ES-I3 (cell line): Measurements from ENCODE around the gene UBXN11.
"Not testable (repeated sequence)": the region's sequence is repeated elsewhere in the genome, so short reads cannot be mapped to it uniquely, and the experiment has no call there.

ENCODE experiments used
- H3K36me3 ChIP-seq: 2 replicates; pipeline ENCODE4 v1.6.1; 2013; ENCODE audit warnings: mild to moderate bottlenecking, low read length, control low read depth, moderate library complexity; ENCODE audit not compliant: insufficient read depth
- H3K4me1 ChIP-seq: 2 replicates; pipeline ENCODE4 v1.6.1; 2013; ENCODE audit warnings: mild to moderate bottlenecking, control low read depth, low read length; ENCODE audit not compliant: insufficient read depth
- H3K9ac ChIP-seq: 2 replicates; pipeline ENCODE4 v1.6.1; 2013; ENCODE audit warnings: low read depth, mild to moderate bottlenecking, low read length, moderate library complexity
- H3K9me3 ChIP-seq: 2 replicates; pipeline ENCODE4 v1.6.1; 2013; ENCODE audit warnings: mild to moderate bottlenecking, low read length, moderate library complexity; ENCODE audit not compliant: control insufficient read depth, insufficient read depth

UBXN11 gene

GRCh38 chr1:26305667-26306289 is 658 bp downstream of the UBXN11 start:
- no peaks in the 10 kb centered on the region for H3K9me3 ChIP-seq
- no peaks in the 10 kb centered on the region for H3K36me3 ChIP-seq
- peak overlapping the region; percentile 78; the same call in 1 of the 2 replicates for H3K9ac ChIP-seq
- peaks cover 6% of the 10 kb centered on the region; the same call in 1 of the 2 replicates for H3K4me1 ChIP-seq

- H3K4me1 ChIP-seq, result peaks cover 6% of the 10 kb centered on the region; the same call in 1 of the 2 replicates
- H3K9me3 ChIP-seq, result no peaks in the 10 kb centered on the region
- no peak overlapping the region for H3K9ac ChIP-seq
- H3K36me3 ChIP-seq, result no peaks in the 10 kb centered on the region
Measured at GRCh38 chr1:26302733-26303405, 3.6 kb downstream of the UBXN11 start.

- Histone ChIP-seq H3K9ac (no peak overlapping the region), H3K9me3 (no peaks in the 10 kb centered on the region), H3K36me3 (no peaks in the 10 kb centered on the region), H3K4me1 (peaks cover 3% of the 10 kb centered on the region; the same call in 1 of the 2 replicates)
Measured at GRCh38 chr1:26300578-26301275, 5.7 kb downstream of the UBXN11 start.

- H3K9ac ChIP-seq, result no peak overlapping the region
- no peaks in the 10 kb centered on the region for H3K9me3 ChIP-seq
- H3K4me1 ChIP-seq, result no peaks in the 10 kb centered on the region
- no peaks in the 10 kb centered on the region for H3K36me3 ChIP-seq
Measured at GRCh38 chr1:26297791-26298124, 8.7 kb downstream of the UBXN11 start.

GRCh38 chr1:26297057-26297790 is 9.2 kb downstream of the UBXN11 start:
- no peaks in the 10 kb centered on the region for H3K4me1 ChIP-seq
- H3K36me3 ChIP-seq, result no peaks in the 10 kb centered on the region
- no peak overlapping the region for H3K9ac ChIP-seq
- no peaks in the 10 kb centered on the region for H3K9me3 ChIP-seq

GRCh38 chr1:26296340-26297056 is 9.9 kb downstream of the UBXN11 start:
- Histone ChIP-seq H3K4me1 (0 out of 2 replicates have a peak, but pooled peaks cover 3% of the 10 kb centered on the region), H3K36me3 (no peaks in the 10 kb centered on the region), H3K9ac (no peak overlapping the region), H3K9me3 (no peaks in the 10 kb centered on the region)

- peaks cover 11% of the 10 kb centered on the region; the same call in 1 of the 2 replicates for H3K4me1 ChIP-seq
- no peak overlapping the region for H3K9ac ChIP-seq
- H3K9me3 ChIP-seq, result no peaks in the 10 kb centered on the region
- no peaks in the 10 kb centered on the region for H3K36me3 ChIP-seq
Measured at GRCh38 chr1:26295194-26296138, 11.0 kb downstream of the UBXN11 start.

- H3K9ac ChIP-seq, result no peak overlapping the region
- H3K4me1 ChIP-seq, result peaks cover 24% of the 10 kb centered on the region; the same call in 1 of the 2 replicates
- no peaks in the 10 kb centered on the region for H3K9me3 ChIP-seq
- no peaks in the 10 kb centered on the region for H3K36me3 ChIP-seq
Measured at GRCh38 chr1:26293911-26294463, 12.4 kb downstream of the UBXN11 start.

GRCh38 chr1:26292735-26293134 is 13.7 kb downstream of the UBXN11 start:
- H3K9ac ChIP-seq, result not testable (repeated sequence)

GRCh38 chr1:26291939-26292338 is 14.5 kb downstream of the UBXN11 start:
- H3K4me1 ChIP-seq, result peaks cover 26% of the 10 kb centered on the region; the same call in 1 of the 2 replicates
- no peaks in the 10 kb centered on the region for H3K36me3 ChIP-seq
- no peak overlapping the region for H3K9ac ChIP-seq
- no peaks in the 10 kb centered on the region for H3K9me3 ChIP-seq

More at GRCh38 chr1:26292735-26293134, 13.7 kb downstream of the UBXN11 start:
- not testable (repeated sequence) for H3K9me3 ChIP-seq, H3K36me3 ChIP-seq
- peaks cover 26% of the 10 kb centered on the region; the same call in 1 of the 2 replicates for H3K4me1 ChIP-seq

GRCh38 chr1:26291433-26291832 is 15.0 kb downstream of the UBXN11 start:
- no peaks in the 10 kb centered on the region for H3K36me3 ChIP-seq
- no peak overlapping the region for H3K9ac ChIP-seq

GRCh38 chr1:26290882-26291261 is 15.6 kb downstream of the UBXN11 start:
- Histone ChIP-seq H3K4me1 (peaks cover 26% of the 10 kb centered on the region; the same call in 1 of the 2 replicates), H3K9me3 (no peaks in the 10 kb centered on the region), H3K36me3 (no peaks in the 10 kb centered on the region), H3K9ac (no peak overlapping the region)

More at GRCh38 chr1:26291433-26291832, 15.0 kb downstream of the UBXN11 start:
- no peaks in the 10 kb centered on the region for H3K9me3 ChIP-seq
- peaks cover 26% of the 10 kb centered on the region; the same call in 1 of the 2 replicates for H3K4me1 ChIP-seq
